ENCODE results near the gene RRAS2.
"Not testable (repeated sequence)": the region's sequence is repeated elsewhere in the genome, so short reads cannot be mapped to it uniquely, and the experiment has no call there.

Gene RRAS2

GRCh38 chr11:14258221-14258935 lies 100.6 kb downstream of the RRAS2 start:
- DNase-seq (ENCODE audit: low read depth, low spot score), result no peak

GRCh38 chr11:14255238-14255534 lies 103.8 kb downstream of the RRAS2 start:
- no peak for DNase-seq (ENCODE audit: low read depth, low spot score)

GRCh38 chr11:14254533-14255237 lies 104.3 kb downstream of the RRAS2 start:
- no peak for DNase-seq (ENCODE audit: low read depth, low spot score)

GRCh38 chr11:14253840-14254239 lies 105.1 kb downstream of the RRAS2 start:
- DNase-seq (ENCODE audit: low read depth, low spot score), result no peak

GRCh38 chr11:14253421-14253820 lies 105.6 kb downstream of the RRAS2 start:
- no peak for DNase-seq (ENCODE audit: low read depth, low spot score)

- not testable (repeated sequence) for DNase-seq (ENCODE audit: low read depth, low spot score)
Measured at GRCh38 chr11:14252501-14252900, 106.5 kb downstream of the RRAS2 start.

- no peak for DNase-seq (ENCODE audit: low read depth, low spot score)
Measured at GRCh38 chr11:14251754-14252153, 107.2 kb downstream of the RRAS2 start.

- no peak for DNase-seq (ENCODE audit: low read depth, low spot score)
Measured at GRCh38 chr11:14249121-14249963, 109.6 kb downstream of the RRAS2 start.

GRCh38 chr11:14248580-14248981 lies 110.4 kb downstream of the RRAS2 start:
- no peak for DNase-seq (ENCODE audit: low read depth, low spot score)

- no peak for DNase-seq (ENCODE audit: low read depth, low spot score)
Measured at GRCh38 chr11:14245444-14245843, 113.5 kb downstream of the RRAS2 start.

GRCh38 chr11:14244926-14245325 lies 114.1 kb downstream of the RRAS2 start:
- no peak for DNase-seq (ENCODE audit: low read depth, low spot score)

GRCh38 chr11:14242733-14243132 lies 116.2 kb downstream of the RRAS2 start:
- DNase-seq (ENCODE audit: low read depth, low spot score), result no peak

- DNase-seq (ENCODE audit: low read depth, low spot score), result no peak
Measured at GRCh38 chr11:14242187-14242586, 116.8 kb downstream of the RRAS2 start.

- DNase-seq (ENCODE audit: low read depth, low spot score), result no peak
Measured at GRCh38 chr11:14240951-14241350, 118.0 kb downstream of the RRAS2 start.

- DNase-seq (ENCODE audit: low read depth, low spot score), result no peak
Measured at GRCh38 chr11:14240221-14240620, 118.8 kb downstream of the RRAS2 start.

- DNase-seq (ENCODE audit: low read depth, low spot score), result no peak
Measured at GRCh38 chr11:14237444-14237961, 121.5 kb downstream of the RRAS2 start.

- no peak for DNase-seq (ENCODE audit: low read depth, low spot score)
Measured at GRCh38 chr11:14235701-14236100, 123.3 kb downstream of the RRAS2 start.

GRCh38 chr11:14234446-14234845 lies 124.5 kb downstream of the RRAS2 start:
- no peak for DNase-seq (ENCODE audit: low read depth, low spot score)

GRCh38 chr11:14232652-14233051 lies 126.3 kb downstream of the RRAS2 start:
- DNase-seq (ENCODE audit: low read depth, low spot score), result no peak

- DNase-seq (ENCODE audit: low read depth, low spot score), result no peak
Measured at GRCh38 chr11:14230407-14230806, 128.6 kb downstream of the RRAS2 start.

- no peak for DNase-seq (ENCODE audit: low read depth, low spot score)
Measured at GRCh38 chr11:14229472-14229871, 129.5 kb downstream of the RRAS2 start.

GRCh38 chr11:14228356-14228755 lies 130.6 kb downstream of the RRAS2 start:
- no peak for DNase-seq (ENCODE audit: low read depth, low spot score)
